Right ventricle myocardium superior (tissue), 1 donor: ENCODE results near the gene HRG. TPM values are rescaled to one million over a fixed set of nuclear protein-coding genes. Genes with fewer than 3 reads are reported as not detected.
"Not testable (repeated sequence)": the region's sequence is repeated elsewhere in the genome, so short reads cannot be mapped to it uniquely, and the experiment has no call there.

Experiments used
- ATAC-seq: fragments of 200-7000 bp; cut with Tn5 transposase; one replicate; pipeline ENCODE4 v1.9.1; 2020; ENCODE audit warnings: mild to moderate bottlenecking; ENCODE audit not compliant: poor library complexity
- DNase-seq: peaks from one replicate; pipeline ENCODE4 v3.0.0-alpha.2; 2020
- intact Hi-C: fragments of 100-400 bp; cut with DNase I; formaldehyde crosslinking; loops from one replicate; pipeline ENCODE4 v1.11.2; 2022
- total RNA-seq: library from RNA; stranded (reverse); fragmentation: NEBNext Ultra II Directional; extraction: Animal tissue kit (Norgen Biotek cat#: 25700); gene quantifications from one replicate; pipeline ENCODE4 v1.2.1, GENCODE V29; 2021
- donor health status: DM: no; HTN: yes; CAD: no; lungs with severe emphysema.

HRG gene
- total RNA-seq, 1 donor from 2014 or later: not detected

DNA sequence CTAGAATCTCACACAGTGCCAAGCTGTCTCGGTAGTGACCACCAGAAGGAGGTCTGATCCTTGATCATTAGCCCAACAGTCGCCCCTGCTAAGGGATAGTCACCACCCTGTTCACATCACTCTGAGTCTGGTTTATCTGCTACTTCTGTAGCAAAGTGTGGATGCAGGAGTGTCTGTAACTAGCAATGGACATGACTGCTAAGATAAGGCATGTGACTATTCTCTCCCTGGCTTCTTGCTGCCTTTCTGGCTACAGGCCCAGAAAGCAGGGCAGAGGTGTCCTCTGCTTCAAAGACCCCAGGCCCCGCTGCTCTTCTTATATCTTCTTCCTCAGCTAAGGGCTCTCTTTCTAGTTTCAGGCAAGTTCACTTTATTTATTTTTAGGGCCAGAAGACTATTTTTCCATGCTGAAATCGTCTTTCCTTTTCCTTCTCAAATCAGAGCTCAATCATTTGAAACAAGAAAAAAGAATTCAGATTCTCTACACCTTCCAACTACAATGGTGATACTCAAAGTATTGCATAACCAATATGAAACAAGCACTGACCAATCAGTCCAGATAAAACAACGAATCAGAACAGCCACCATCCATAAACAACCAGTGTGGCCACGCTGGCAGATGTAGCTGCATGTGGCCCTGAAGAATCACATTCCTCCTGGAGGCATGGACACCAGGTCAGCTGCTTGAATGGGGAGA lies 43.3 kb downstream of the HRG start:
- DNase-seq (no peak), ATAC-seq (peak; percentile 76)
- intact Hi-C loops: no loop called here

DNA sequence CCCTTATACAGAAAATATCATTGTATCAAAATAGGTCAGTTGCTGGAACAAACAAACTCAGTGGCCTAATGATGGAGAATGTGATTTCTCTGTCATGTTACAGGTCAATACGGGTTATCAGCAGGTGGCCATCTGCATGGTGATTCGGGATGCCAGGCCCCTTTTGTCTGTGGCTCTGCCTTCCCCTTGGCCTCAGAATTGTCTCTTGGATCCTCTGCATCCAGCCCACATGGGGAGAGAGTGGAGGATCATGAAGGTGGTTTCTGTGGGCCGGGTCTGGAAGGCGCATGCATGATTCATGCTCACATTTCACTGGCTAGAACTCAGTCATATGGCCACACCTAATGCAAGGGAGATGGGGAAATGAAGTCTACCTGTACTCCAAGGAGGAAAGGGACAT lies 44.9 kb downstream of the HRG start:
- intact Hi-C loops, ATAC-seq, DNase-seq: not testable (repeated sequence)

DNA sequence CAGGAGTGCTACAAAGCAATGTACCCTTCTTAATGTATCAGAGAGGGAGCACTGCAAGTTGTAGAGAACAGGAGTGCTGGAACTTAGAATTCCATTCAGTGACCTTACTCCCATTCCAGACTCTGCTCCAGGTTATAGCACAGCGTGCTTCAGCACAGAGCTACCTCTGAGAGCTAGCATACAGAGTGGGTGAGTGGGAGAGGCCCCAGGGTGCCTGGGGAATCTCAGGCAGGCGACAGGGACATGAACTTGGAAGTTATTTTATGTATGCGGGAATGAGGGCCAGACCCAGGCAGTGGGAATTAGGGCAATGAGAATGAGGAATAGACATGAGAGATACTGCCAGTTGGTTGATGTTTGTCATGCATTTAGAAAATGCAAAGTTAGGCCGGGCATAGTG lies 47.7 kb downstream of the HRG start:
- ATAC-seq: peak; percentile 67

DNA sequence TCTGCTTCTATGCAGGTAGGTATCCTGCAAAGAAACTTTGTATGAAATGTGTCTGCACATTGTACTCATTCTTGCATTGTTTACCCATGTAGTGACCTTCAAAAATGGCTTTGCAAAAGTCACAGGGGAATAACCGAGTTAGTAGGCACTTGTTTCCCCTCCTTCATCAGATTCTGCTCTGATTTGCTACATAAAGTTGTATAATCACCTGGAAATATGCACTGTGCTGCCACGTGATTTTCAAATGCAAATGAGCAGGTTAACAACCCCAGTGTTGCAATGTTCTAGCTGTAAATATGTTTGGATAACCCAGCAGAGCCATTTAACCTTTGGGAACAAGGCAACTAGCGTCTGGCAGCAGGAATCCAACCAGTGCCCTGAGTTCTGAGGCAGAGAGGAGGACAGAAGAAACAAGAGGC lies 51.2 kb downstream of the HRG start, which contains the start of gene KNG1:
TSS of gene KNG1 (plus strand) at position 321 of the 419 bp plus-strand sequence. CDS start 184 bp downstream, outside the sequence.
- no peak for DNase-seq

More for the DNA sequence above, 47.7 kb downstream of the HRG start:
- DNase-seq: no peak
- intact Hi-C loops: no loop called here

DNA sequence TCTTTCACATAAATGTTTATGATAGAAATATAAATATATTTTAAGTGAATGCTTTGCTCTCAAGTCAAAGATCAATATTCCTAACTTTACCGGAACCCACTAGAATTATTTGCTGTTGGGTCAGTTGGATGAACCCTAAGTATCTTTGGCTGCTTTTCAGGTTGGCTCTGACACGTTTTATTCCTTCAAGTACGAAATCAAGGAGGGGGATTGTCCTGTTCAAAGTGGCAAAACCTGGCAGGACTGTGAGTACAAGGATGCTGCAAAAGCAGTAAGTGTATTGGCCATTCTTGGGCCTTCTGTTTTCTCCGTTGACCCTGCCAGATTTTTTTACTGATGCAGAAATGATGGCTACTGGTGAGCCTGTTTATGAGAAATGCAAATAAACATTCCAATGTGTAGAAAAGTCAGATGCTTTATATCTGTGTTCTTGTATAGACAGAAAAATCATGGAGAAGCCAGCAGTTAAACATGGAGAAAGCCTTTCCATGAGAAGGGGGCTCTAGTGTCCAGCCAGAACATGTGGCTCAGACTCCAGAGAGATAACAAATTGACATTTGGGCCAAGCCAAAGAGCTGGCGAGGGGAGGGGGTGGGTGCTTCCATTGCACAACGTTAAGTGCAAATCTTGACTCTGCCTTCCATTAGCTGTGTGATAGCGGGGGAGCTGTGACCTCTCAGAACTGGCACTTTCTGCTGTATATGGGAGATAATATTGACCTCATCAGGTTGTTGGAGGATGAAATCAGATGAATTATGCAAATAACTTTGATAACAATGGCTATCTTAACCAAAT lies 54.3 kb downstream of the HRG start:
- DNase-seq: no peak
- peak; percentile 62 for ATAC-seq
- intact Hi-C loops: no loop called here

More for the DNA sequence above, 51.2 kb downstream of the HRG start, which contains the start of gene KNG1:
- intact Hi-C loops: no loop called here
- ATAC-seq: peak; percentile 16

DNA sequence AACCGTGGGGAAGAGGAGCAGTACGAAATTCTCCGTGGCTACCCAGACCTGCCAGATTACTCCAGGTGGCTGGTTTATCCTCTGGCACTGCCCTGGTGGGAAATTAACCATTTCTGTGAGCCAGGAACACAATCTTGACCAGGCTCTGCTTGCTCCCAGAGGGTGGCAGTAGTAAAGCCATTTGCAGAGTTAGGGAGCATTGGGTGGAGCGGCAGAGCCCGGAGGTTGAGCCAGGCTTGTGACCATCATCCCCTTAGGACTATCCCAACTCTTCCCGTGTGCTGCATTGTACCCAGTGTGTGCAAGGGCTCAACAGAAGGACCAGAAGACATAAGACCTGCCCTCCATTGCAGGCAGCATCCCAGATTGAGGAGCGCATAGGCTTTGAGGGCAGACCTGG lies 56.6 kb downstream of the HRG start:
- ATAC-seq (no peak), DNase-seq (no peak)
- intact Hi-C loops: no loop called here

DNA sequence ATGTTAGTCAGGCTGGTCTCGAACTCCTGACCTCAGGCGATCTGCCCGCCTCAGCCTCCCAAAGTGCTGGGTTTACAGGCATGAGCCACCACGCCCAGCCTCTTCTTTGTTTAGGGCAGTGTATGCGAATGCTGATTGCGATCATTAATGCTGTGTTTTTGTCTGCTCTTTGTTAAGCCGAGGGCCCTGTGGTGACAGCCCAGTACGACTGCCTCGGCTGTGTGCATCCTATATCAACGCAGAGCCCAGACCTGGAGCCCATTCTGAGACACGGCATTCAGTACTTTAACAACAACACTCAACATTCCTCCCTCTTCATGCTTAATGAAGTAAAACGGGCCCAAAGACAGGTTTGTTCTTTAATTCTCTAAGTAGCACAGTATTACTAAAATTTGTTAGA lies 59.1 kb downstream of the HRG start:
- no peak for ATAC-seq
- intact Hi-C loops: no loop called here
- no peak for DNase-seq

Other genes starting within 250 kb of the HRG start
- 1.1 TPM for gene CRYGS, start 121.6 kb upstream of the HRG start, total RNA-seq
- 6.2 TPM for gene TBCCD1, start 98.7 kb upstream of the HRG start, total RNA-seq
- gene DNAJB11, start 95.3 kb upstream of the HRG start, total RNA-seq: 19.7 TPM
- not detected for gene AHSG, start 53.0 kb upstream of the HRG start, total RNA-seq
- not detected for gene FETUB, start 25.6 kb upstream of the HRG start, total RNA-seq
- gene KNG1, start 51.3 kb downstream of the HRG start, total RNA-seq: 0.43 TPM
- gene EIF4A2, start 117.6 kb downstream of the HRG start, total RNA-seq: 415 TPM
- 8.6 TPM for gene RFC4, start 140.5 kb downstream of the HRG start, total RNA-seq
- 8.2 TPM for gene ADIPOQ, start 176.7 kb downstream of the HRG start, total RNA-seq